HL-60/S4 treated with phorbol 12-myristate 13-acetate at 8.2 ng/mL for 4 days and 3 days (cell line): ENCODE data around the gene EML2.
"Not testable (repeated sequence)": the region's sequence is repeated elsewhere in the genome, so short reads cannot be mapped to it uniquely, and the experiment has no call there.

ENCODE experiments used
- in situ Hi-C: fragments of 300-500 bp; cut with MboI; formaldehyde crosslinking; loops from 2 replicates; pipeline ENCODE4 v1.15.0; 2022; ENCODE audit warnings: low sequenced_read_pairs

Gene EML2

DNA sequence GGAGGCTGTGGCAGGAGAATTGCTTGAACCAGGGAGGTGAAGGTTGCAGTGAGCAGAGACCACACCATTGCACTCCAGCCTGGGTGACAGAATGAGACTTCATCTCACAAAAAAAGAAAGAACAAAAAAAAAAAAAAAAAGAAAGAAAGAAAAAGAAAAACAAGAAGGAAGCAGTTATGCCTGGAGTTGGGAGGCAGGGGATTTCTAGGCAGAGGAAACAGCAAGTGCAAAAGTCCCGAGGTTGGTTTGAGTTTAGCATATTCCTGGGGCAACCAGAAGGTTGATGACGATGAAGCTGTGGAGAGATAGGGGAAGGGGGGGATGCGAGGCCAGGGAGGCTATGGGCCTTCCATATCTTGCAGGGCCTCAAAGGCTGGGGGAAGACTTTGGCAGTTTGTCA, 11.5 kb upstream of the EML2 start:
- in situ Hi-C loops: no loop called here

DNA sequence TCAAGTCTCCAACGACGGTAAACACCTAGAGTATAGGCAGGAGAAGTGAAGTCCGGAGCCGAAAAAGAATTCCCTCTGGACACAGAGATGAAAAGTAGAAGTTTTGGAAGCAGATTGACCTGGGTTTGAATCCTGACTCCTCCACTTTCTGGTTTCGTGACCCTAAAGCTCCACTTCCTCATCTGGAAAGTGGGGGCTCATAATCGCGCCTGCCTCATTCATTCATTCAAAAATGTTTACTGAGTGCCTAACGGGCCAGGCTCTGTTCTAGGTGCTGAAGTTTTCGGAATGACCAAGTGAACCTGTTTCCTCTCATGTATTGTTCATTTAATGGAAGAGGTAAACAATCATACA, 7.1 kb upstream of the EML2 start:
- in situ Hi-C loops: no loop called here

DNA sequence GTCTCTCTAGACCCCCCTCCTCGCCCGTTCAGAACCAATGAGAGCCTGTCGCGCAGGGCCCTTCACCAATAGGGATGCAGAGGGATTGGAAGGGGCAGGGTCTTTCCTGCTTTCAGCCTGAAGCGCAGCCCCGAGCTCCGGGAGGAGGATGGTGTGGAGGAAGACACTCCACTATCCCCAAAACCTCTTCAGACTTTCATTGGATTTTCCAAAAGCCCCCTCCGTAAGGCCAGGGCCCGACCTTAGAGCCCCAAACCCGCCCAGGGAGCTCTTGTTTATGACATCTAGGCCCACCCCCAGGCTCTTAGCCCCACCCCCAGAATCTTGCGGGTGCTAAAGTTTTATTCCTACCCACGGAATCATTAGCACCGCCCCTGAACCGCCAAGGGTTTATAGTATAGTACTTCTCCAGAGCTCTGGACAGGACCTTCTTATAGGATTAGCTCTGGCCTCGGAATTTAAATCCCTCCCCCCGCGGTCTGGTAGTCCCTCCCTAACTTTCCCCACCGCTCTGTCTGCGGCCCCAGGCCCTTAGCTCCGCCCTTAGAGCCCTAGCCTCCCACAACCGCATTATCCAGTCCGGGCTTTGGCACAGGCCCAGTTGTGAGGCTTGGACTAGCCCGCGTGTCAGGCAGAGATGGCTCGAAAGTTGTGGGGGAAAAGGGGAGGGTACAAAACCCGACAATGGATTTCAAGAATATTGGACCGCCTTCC, 6.6 kb upstream of the EML2 start:
- in situ Hi-C loops: no loop called here

DNA sequence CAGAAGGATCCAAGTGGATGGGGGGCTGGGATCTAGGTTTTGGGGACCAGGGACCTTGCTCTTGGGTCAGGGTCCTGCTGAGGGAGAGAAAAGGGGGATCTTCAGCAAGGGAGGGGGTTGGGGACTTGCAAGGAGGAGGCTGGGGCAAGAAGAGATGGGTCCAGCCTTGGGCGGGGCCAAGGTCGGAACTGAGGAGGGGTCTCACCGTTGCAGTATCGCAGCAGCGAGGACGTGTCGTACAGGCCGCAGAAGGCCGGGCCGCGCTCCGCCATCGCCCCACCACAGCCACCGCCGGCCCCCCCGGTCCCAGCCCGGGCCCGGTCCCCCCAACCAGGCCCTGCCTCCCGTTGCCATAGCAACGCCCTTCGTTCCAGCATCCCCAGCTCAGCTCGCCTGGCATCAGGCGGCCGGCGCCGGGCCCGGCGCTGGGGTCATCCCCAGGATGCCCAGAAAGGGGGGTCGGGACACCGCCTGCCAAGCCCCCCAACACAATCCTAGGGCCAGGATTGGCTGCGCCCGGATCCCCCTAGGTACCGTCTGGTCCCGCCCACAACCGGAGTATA, 6.0 kb upstream of the EML2 start:
- in situ Hi-C loops: no loop called here

DNA sequence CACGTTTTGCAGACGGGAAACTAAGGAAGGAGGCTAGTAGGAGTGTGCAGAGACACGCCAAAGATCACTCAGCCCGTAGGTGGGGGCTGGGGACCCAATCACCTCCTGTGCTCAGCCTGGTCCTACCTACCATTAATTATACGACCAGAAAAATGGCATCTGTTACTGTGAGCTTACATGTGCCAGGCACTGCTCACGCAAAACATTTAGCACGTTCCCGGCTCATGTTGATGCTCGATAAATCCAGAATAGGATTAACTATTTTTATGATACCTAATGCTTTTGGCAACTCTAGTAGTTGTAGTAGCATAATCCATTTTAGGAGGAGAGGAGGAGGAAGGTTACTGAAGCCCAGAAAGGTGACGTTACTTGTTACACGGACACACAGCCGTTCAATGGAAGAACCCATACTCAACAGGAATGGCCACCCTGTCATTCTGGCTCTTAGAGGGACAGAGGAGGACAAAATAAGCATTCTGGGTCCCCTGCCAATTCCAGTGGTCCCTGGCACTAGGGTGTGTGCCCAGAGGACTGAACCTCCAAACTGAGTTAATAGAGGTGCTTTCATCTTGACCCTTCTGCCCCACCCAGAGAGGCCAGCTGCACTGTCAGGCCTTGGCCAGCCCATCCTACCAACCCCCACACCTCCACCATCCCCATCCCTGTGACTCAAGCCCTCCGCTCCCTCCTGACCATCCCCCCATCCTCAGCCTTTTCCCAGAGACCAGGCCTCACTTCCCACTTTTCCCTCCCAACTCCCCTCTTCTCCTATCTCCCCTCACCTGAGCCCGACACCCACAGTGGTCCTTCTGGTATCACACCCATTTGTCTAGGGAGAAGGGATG, 5.0 kb upstream of the EML2 start:
- in situ Hi-C loops: no loop called here

DNA sequence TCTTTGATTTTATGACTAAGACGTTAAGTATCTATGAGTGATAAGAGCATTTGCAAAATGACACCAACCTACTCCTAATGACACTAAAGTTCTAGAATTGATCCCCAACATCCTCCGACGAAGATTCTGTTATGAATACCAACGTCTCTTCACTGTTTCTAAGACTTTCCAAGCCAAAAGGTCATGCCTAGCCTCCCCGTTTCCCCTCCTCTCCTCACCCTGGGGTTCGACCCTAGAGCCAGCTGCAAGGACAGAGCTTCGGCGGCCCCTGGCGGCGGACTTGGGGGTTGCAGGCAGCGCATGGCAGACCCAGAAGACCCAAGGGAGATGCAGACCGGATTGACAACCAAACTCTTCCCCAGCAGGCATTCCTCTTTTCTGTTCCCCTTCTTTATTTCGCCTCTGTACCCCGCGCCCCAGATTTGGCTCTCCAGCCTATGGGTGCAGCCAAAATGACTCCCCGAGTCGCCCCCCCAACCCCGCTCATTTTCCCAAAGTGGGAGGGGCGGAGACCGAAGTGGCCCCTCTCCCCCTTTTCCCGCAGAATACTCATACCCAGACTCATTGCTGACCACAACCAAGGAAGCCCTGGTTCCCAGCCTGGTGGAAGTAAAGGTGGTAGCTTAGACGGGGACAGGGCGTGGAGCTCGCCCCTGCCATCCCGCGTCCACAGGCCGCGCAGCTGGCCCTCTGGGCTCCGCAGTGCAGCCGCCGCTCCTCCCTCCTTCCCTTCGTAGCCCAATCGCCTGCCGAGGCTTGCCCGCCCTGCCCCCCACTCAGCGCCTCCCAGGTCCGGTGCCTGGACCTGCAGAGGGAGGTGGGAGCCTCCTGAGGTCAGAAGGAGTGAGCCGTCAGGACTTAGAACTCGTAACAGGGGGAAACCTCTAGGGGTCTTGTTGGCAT, 4.1 kb upstream of the EML2 start:
- in situ Hi-C loops: no loop called here

DNA sequence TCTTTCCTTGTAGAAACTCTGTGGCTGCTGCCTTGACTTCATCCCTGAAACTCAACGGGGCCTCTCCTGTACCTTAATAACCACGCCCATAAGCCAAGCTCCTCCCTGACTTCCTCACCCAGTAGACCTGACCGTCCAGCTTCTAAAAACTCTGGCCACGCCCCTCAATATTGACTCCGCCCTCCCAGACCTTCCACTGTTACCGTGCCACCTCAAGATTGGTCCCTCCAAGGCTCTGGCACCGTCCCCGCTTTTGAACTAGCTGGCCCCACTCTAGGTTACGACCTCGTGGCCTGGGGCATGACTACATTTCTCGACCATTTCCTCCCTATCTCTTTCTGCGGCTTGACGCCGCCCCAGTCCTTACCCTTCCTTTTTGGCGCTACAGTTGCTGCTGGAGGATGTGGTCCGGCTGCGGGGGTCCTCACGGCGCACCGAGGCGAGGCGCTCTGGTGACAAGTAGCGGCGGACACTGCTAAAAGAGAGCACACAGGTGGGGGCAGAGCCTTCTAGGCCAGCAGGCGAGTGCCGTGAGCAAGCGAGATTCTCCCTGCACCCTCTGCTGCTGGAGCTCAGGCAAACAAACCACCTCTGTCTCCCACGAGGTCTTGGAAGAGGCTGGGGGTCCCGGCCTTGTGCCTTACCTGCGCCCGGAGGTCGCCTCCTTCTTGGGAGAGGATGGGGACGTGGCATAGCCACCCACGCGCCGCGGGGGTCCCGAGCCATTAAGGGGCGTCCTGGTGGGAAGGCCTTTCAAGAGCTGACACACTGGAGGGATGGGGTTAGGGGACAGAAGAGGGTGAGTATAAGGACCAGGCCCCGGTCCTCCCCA, 2.3 kb upstream of the EML2 start:
- in situ Hi-C loops: no loop called here

DNA sequence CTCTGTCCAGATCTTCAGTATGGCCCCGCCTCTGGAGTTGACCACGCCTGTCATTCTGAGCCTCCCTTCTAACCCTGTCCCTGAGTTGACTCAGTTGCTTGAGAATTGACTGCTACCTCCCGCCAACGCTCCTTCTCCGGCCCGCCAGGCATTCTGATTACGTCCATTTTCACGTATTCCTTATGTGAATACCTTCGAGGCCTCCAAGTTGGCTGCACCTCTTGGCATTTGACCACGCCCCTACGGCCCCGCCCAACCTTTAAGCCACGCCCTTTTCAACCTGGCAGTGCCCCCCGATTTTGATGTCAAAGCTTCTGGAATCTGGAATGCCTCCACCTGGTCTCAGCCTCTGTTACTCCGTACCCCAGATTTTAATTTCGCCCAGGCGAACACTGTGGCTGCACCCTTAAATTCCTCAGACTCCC, 1.7 kb upstream of the EML2 start:
- in situ Hi-C loops: no loop called here

DNA sequence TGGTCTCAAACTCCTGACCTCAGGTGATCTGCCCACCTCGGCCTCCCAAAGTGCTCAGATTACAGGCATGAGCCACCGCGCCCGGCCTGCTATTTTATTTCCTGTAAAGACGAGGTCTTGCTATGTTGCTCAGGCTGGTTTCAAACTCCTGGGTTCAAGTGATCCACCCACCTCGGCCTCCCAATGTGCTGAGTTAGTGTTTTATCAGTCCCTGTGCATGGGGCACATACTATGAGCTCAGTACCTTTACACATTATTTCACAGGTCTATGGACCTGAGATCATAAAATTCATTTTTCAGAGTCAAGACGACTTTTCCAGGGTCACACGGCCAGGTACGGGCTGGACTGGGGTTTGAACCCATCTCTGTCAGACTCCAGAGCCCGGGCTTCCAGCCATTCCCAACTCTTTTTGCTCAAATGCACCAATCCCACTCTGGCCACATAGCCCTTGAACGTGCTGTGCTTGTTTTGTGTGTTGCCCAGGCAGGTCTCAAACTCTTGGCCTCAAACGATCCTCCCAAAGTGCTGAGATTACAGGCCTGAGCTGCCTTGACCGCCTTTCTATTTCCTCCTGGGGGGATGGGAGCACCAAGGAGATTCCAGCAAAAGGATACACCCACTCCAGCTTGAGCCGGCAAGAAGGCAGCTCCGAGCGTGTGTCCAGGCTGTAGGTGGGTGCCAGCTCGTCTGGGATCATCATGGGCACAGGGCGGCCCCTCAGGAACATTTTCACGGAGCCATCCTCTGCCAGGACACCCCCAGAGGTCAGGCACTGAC, 1.1 kb downstream of the EML2 start:
- in situ Hi-C loops: no loop called here

DNA sequence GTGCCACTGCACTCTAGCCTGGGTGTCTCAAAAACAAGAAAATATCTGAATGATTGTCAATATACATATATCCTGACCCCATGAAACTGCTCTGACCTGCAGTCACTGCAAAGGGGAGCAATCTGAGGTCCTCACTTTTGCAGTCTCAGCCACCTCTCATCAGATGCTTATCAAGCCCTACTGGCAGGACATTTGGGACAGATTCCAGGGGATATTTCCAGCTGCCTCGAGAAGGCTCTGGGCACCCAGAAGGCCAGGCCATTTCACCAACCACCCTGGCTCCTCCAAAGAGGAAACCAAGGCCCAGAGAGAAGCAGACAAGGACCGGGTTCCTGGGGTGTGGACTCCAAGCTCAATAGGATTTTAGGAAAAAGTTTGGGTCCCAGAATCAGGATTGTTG, 2.3 kb downstream of the EML2 start:
- in situ Hi-C loops: no loop called here

DNA sequence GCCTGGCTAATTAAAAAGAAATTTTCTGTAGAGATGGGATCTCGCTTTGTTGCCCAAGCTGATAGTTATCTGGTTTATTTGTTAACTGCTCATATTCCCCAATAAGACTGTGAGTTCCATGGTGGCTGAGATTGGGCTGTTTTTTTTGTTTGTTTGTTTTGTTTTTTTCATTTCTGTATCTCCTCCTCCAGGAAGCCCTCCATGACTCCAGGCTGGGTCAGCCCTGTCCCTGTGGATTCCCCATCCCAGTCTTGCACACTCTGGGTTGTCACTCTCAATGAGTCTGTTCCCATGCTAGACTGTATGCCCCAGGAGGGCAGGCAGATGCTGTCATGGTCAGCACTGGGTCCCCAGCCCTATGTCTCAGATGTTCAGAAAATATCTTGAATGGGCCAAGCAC, 2.9 kb downstream of the EML2 start:
- in situ Hi-C loops: no loop called here

DNA sequence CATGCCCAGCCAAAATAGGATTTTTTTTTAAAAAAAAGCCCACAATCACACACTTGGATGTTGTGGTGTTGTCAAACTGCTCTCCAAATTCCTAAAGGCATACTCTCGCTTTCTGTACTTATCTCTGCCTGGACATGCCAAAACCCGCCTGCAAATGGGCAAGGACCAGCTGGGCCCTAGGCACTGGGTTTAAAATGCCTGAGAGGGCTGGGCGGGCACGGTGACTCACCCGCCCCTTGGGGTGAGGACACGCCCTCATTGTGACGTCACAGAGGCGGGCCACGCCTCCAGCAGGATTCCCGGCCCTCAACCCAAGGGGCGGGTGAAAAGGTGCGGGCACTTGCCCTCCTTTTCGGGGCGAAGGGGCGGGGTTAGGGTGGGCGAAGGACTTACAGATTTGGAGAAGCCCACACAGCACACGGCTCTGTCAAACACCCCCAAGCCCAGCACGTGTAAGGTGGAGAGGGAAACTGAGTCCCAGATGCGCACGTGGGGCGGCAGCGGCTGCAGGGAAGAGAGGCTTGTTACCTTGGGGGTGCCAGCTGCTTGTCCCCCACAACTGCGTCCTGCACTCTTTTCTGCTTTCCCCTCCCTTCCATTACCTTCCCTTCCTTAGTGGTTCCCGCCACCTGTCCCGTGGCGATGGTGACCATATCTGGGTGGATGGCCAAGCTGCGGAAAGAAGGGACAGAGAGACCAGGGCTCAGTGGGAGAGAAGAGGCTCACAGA, 6.6 kb downstream of the EML2 start:
- in situ Hi-C loops: no loop called here

DNA sequence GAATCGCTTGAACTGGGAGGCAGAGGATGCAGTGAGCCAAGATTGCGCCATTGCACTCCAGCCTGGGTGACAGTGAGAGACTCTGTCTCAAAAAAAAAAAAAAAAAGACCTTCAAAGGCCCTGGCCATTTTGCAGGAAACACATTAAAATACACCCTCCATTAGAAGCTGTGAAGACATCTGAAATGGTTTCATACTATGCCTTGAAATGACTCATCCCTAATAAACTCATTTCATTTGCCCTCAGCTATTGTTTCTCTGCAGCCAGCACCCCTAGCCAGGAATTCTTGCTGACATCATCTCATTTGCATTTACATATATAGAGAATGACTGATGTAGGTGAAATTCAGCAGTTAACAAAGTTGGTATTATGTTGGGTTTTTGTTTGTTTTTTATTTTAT, 8.7 kb downstream of the EML2 start:
- in situ Hi-C loops: no loop called here

DNA sequence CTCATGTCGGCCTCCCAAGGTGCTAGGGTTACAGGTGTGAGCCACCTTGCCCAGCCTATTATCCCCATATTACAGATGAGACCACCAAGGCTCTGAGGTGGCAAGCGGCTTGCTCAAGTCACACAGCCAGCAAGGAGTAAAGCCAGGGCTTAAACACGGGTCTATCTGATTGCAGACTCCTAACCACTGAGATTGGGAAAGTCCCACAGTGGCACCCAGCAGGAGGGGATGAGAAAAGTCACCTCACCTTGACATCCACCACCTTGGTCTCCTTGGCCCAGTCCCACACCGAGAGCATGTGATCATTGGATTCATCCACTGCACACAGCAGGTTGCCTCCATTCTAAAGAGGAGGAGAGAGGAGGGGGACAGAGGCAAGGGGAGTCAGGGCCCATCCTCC, 9.5 kb downstream of the EML2 start:
- in situ Hi-C loops: no loop called here

DNA sequence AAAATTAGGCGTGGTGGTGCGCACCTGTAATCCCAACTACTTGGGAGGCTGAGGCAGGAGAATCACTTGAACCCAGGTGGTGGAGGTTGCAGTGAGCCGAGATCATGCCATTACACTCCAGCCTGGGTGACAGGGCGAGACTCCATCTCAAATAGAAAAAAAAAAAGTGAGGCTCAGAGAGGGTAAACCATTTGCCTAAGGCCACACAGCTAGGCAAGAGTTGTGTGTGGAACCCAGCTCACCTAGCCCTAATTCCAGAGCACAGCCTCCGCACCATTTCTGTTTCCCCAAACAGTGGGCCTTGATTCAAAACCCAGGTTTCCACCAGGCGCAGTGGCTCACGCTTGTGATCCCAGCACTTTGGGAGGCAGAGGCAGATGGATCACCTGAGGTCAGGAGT, 11.0 kb downstream of the EML2 start:
- in situ Hi-C loops: not testable (repeated sequence)

DNA sequence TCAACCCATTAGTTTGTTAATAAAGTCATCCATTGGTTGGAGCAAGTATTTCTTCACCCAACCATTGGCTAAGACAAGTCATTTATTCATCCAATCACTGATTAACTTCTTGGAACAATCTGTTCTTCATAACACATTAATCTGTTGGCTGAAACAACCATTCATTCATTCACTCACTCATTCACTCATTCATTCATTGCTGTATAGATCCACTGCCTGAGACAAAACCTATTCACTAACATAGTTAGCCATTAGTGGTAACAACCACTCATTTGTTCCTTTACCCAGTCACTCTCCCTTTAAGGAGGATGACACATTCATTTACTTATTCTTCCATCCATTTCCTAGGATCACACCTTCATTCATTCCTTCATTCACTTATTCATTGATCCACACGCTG, 15.2 kb downstream of the EML2 start:
- in situ Hi-C loops: no loop called here

DNA sequence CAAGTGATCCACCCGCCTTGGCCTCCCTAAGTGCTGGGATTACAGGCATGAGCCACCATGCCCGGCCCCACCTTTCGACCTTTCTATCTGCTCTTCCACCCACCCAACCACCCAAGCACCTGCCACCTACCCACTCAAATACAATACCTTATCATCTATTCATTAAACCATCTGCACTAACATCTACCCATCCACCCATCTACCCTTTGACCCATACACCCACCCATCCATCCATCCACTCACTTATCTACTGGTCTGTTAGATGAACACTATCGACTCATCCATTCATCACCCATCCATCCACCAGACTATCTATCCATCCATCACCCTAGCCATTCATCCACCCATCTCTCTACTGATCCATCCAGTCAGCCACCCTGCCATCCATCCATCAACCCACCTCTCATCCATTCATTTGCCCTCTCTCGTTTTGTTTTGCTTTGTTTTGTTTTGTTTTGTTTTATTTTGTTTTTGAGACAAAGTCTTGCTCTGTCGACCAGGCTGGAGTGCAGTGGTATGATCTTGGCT, 17.2 kb downstream of the EML2 start:
- in situ Hi-C loops: no loop called here

DNA sequence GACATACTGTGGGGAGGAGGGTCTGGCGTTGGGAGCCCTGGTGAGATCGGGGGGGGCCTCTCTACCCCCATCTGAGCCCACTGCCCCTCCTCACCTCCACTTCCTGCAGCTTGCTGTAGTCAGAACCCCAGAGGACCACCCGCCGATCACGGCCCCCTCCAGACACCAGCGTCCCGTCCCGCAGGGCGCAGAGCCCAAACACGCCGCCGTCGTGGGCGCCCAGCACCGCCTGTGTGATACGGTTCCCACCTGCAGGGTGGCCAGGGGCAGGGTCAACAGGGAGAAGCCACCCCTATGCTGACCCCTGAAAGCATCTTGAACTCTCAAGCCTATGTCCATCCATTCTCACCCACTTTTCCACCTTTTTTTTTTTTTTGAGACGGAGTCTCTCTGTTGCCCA, 17.8 kb downstream of the EML2 start:
- in situ Hi-C loops: no loop called here

DNA sequence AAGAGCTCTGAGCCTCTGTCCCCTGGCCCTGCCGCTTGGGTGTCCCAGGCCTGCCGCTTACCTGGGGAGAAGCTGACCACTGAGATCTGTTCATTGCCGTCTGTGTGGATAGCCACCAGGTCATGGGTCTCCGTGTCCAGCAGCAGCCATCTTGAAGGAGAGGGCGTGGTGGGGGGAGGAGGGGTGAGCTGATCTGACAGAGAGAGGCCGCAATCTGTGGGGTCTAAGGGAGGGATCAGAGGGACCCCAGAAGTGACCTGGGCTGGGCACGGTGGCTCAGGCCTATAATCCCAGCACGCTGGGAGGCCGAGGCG, 22.5 kb downstream of the EML2 start:
- in situ Hi-C loops: no loop called here
